Sigmoid colon (tissue), 7 donors: Measurements from ENCODE around the gene DPP3. TPM values are rescaled to one million over a fixed set of nuclear protein-coding genes. Genes with fewer than 3 reads are reported as not detected.
A peak's percentile ranks its signal among the peaks of the same experiment; 100 is the strongest.

ENCODE experiments used
- DNase-seq: peaks from one replicate; pipeline ENCODE4 v3.0.0-alpha.2; 2019
- H3K27ac ChIP-seq, 4 donors: fragments of 200-600 bp; sonication (generic); one replicate each; pipeline ENCODE4 v1.5.1; 2016 to 2019; ENCODE audit warnings: mild to moderate bottlenecking in 1 of 4
- H3K27me3 ChIP-seq, 3 donors: fragments of 200-600 bp; sonication (generic); one replicate each; pipeline ENCODE4 v1.5.1; 2019; ENCODE audit warnings: mild to moderate bottlenecking in 1 of 3
- H3K36me3 ChIP-seq, 4 donors: fragments of 200-600 bp; sonication (generic); one replicate each; pipeline ENCODE4 v1.5.1; 2016 to 2019
- H3K4me1 ChIP-seq, 4 donors: fragments of 200-600 bp; sonication (generic); one replicate each; pipeline ENCODE4 v1.5.1; 2017 to 2019
- H3K4me3 ChIP-seq, 4 donors: fragments of 200-600 bp; sonication (generic); one replicate each; pipeline ENCODE4 v1.5.1; 2017 to 2019; ENCODE audit warnings: mild to moderate bottlenecking in 2 of 4, moderate library complexity in 1 of 4
- H3K9me3 ChIP-seq, 4 donors: fragments of 200-600 bp in 3 of 4; sonication (generic) in 3 of 4; one replicate each; pipeline versions ENCODE4 v1.5.1 to v1.6.1; 2013 to 2019
- EP300 ChIP-seq, 4 donors: sonication (generic); formaldehyde crosslinking; IDR thresholded peaks; one replicate each; pipeline ENCODE4 v1.6.1; 2017; ENCODE audit warnings: antibody characterized with exemption in 4 of 4
- POLR2A ChIP-seq, 2 donors: fragments of 450-650 bp; IDR thresholded peaks; one replicate each; pipeline ENCODE4 v1.6.1; 2016; ENCODE audit warnings: antibody characterized with exemption in 2 of 2, mild to moderate bottlenecking in 2 of 2, moderate library complexity in 2 of 2
- POLR2AphosphoS5 ChIP-seq, 4 donors: sonication (generic); formaldehyde crosslinking; IDR thresholded peaks; one replicate each; pipeline ENCODE4 v1.6.1; 2017; ENCODE audit warnings: antibody characterized with exemption in 4 of 4
- WGBS, 2 donors: extraction: QIAGEN DNeasy Blood & Tissue Kit; methylation state at CpG; one replicate each; pipeline ENCODE4 v1.1.7; 2013; 5-methylcytosine and 5-hydroxymethylcytosine counted together
- intact Hi-C: fragments of 100-400 bp; cut with DNase I; formaldehyde crosslinking; loops from one replicate; pipeline ENCODE4 v1.15.1; 2023
- polyA plus RNA-seq, 3 donors: library from polyadenylated mRNA; stranded (reverse); fragments of 200-250 nt; gene quantifications; one replicate each; pipeline ENCODE4 v1.2.3, GENCODE V29; 2013
- total RNA-seq, 4 donors: library from RNA; depleted of rRNA; stranded (reverse); fragments of >200 nt; gene quantifications; one replicate each; pipeline ENCODE4 v1.1.0, GENCODE V29; 2016
- TF ChIP-seq, protein P1 (sequence below), 4 experiments: fragments of 450-650 bp in 3 of 4; fragments of 200-600 bp in 1 of 4; IDR thresholded peaks; one replicate each; pipeline ENCODE4 v1.5.1; 2016 to 2019; ENCODE audit warnings: antibody characterized with exemption in 4 of 4, mild to moderate bottlenecking in 3 of 4, moderate library complexity in 2 of 4
- donor health status: healthy with polysubstance abuse.
- donor health status: Bipolar disorder and iron deficiency.
- donor health status: healthy.

DPP3 gene
- total and polyA plus RNA-seq, 7 donors: 5.1 to 86.5 (median 15.5) TPM

DNA sequence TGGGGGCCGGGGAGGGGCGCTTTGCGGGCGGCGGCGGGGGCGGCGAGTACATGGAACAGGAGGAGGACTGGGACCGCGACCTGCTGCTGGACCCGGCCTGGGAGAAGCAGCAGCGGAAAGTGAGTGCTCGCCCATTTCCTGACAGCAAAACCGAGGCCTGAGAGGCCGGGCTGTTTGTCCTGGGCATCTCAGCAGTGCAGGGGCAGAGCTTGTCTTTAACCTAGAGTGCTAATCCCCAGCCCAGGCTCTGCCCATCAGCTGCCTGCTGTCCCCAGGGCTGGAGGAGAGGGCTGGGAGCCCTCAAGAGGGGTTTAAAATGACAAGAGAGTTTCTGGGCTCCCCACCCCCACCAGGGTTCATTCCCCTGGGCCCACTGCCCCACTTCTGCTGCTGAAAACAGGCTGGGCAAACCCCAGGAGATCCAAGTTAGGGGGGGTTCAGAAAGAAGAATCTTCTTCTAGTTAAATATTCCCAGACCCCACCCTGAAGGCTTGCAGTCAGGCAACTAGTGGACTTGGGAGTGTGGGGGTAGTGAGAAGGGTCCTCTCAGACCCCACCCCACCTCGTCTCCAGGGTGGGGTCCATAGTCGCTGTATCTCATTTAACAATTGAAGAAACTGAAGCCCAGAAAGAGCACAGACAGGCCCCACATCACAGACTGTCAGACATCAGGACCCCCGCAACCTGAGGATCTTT is 66.9 kb downstream of the DPP3 start:
- Histone ChIP-seq H3K36me3 (peaks cover 0 to 9% (median 0%) of the 10 kb centered on the region in 4 donors), H3K27ac (peak overlapping the region; percentile 81 to 88 (median 86)), H3K9me3 (no peaks in the 10 kb centered on the region), H3K4me3 (peak overlapping the region in 3 of 4 donors; percentile 68 to 90 (median 76)), H3K27me3 (no peaks in the 10 kb centered on the region), H3K4me1 (peaks cover 0 to 36% (median 27%) of the 10 kb centered on the region in 4 donors)
- intact Hi-C loops: no loop called here
- TF ChIP-seq POLR2A (IDR thresholded peaks at IDR 0.05) (no peak), POLR2AphosphoS5 (IDR thresholded peaks at IDR 0.05) (no peak), EP300 (IDR thresholded peaks at IDR 0.05) (no peak)
- TF ChIP-seq, protein P1, sequence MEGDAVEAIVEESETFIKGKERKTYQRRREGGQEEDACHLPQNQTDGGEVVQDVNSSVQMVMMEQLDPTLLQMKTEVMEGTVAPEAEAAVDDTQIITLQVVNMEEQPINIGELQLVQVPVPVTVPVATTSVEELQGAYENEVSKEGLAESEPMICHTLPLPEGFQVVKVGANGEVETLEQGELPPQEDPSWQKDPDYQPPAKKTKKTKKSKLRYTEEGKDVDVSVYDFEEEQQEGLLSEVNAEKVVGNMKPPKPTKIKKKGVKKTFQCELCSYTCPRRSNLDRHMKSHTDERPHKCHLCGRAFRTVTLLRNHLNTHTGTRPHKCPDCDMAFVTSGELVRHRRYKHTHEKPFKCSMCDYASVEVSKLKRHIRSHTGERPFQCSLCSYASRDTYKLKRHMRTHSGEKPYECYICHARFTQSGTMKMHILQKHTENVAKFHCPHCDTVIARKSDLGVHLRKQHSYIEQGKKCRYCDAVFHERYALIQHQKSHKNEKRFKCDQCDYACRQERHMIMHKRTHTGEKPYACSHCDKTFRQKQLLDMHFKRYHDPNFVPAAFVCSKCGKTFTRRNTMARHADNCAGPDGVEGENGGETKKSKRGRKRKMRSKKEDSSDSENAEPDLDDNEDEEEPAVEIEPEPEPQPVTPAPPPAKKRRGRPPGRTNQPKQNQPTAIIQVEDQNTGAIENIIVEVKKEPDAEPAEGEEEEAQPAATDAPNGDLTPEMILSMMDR (IDR thresholded peaks at IDR 0.05): no peak
- 36% methylated on average over 18 of the region's 18 CpGs for WGBS, 2 donors
- DNase-seq: no peak

DNA sequence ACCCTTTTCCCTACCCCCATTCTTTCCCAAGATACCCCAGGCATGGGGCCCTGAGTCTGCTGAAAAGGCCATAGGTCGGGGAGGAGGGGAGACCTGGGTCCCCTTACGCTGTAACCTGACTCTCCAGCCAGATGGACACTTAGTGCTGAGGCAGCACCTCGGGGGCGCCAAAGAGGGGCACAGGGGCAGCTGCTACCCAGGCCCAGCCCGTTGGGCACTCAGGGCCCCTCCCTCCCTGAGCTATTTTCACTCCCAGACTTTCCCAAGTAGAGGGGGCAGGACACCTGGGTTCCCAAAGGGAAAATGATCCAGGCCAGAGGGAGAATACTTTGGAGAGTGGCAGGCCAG is 67.4 kb downstream of the DPP3 start:
- WGBS, 2 donors: 41 to 49% methylated on average over 5 of the region's 5 CpGs
- no peak for TF ChIP-seq EP300 (IDR thresholded peaks at IDR 0.05)
- TF ChIP-seq POLR2AphosphoS5 (IDR thresholded peaks at IDR 0.05): no peak
- TF ChIP-seq, protein P1 (IDR thresholded peaks at IDR 0.05): no peak
- TF ChIP-seq POLR2A (IDR thresholded peaks at IDR 0.05): no peak
- Histone ChIP-seq H3K4me3 (no peak overlapping the region), H3K27me3 (no peaks in the 10 kb centered on the region), H3K4me1 (peaks cover 0 to 36% (median 27%) of the 10 kb centered on the region in 4 donors), H3K27ac (peak overlapping the region in 2 of 4 donors; percentile 81 to 88), H3K9me3 (no peaks in the 10 kb centered on the region), H3K36me3 (peaks cover 0 to 4% (median 0%) of the 10 kb centered on the region in 4 donors)
- no peak for DNase-seq
- intact Hi-C loops: no loop called here

DNA sequence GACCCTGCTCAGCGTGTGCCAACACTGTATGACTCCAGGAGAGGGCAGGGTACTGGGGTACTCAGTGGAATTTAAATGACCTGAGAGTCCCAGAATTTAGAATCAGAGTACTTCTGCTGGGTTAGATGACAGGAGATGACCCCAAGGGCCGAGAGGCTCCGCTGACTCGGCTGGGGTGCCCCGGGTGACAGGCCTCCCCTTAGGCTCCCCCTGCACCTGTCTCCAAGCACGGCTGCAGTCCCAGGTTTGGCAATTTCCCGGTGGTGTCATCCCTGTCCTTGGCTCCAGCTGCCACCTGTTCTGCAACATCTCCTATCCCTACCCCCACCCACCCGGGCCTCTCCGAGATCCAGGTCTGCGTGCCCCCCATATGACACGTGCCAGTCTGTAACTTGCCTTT is 67.8 kb downstream of the DPP3 start:
- H3K27ac ChIP-seq: no peak overlapping the region
- H3K27me3 ChIP-seq: no peaks in the 10 kb centered on the region
- H3K36me3 ChIP-seq: no peaks in the 10 kb centered on the region
- intact Hi-C loops: no loop called here
- WGBS, 2 donors: 27 to 48% methylated on average over 11 of the region's 11 CpGs
- DNase-seq: no peak
- no peaks in the 10 kb centered on the region for H3K9me3 ChIP-seq
- peaks cover 0 to 36% (median 27%) of the 10 kb centered on the region in 4 donors for H3K4me1 ChIP-seq
- no peak for TF ChIP-seq POLR2AphosphoS5 (IDR thresholded peaks at IDR 0.05)
- TF ChIP-seq EP300 (IDR thresholded peaks at IDR 0.05): no peak
- TF ChIP-seq POLR2A (IDR thresholded peaks at IDR 0.05): no peak
- TF ChIP-seq, protein P1 (IDR thresholded peaks at IDR 0.05): no peak
- H3K4me3 ChIP-seq: no peak overlapping the region

DNA sequence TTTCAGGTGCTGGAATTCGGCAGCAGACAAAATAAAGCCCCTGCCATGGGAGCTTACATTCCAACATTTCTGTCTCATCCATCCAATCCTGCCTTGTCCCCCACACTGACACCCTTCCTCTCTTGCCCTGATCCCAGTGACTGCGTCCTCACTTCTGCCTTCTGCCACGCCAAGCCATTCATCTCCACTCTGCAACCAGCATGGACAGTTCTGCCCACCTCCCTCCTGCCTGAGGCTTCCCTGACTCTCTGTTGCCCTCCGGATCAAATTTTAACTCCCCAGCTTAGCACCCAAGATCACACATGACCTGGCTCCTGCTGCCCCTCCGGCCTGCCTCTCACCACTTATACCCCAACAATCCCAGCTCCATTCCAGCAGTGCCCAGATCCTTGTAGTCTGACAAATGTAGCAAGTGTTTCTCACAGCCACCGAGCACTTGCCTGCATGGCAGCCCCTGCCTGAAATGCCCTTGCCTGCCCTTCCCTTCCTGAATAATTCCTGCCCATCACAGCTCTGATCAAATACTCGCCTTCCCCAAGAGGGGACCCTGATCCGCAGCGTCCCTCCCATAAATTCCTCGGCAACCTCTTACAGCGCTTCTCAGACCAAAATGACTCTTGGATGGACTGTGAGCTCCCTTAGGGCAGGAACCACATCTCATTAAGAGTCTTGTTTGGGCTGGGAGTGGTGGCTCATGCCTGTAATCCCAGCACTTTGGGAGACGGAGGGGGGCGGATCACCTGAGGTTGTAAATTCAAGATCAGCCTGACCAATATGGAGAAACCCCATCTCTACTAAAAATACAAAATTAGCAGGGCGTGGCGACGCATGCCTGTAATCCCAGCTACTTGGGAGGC is 68.8 kb downstream of the DPP3 start:
- Histone ChIP-seq H3K36me3 (no peaks in the 10 kb centered on the region), H3K27me3 (no peaks in the 10 kb centered on the region), H3K4me3 (no peak overlapping the region), H3K27ac (no peak overlapping the region), H3K9me3 (no peaks in the 10 kb centered on the region), H3K4me1 (peaks cover 0 to 26% (median 18%) of the 10 kb centered on the region in 4 donors)
- intact Hi-C loops: no loop called here
- DNase-seq: no peak
- 44 to 58% methylated on average over 16 of the region's 16 CpGs for WGBS, 2 donors
- TF ChIP-seq POLR2A (IDR thresholded peaks at IDR 0.05) (no peak), EP300 (IDR thresholded peaks at IDR 0.05) (no peak), POLR2AphosphoS5 (IDR thresholded peaks at IDR 0.05) (no peak)
- TF ChIP-seq, protein P1 (IDR thresholded peaks at IDR 0.05): no peak
